DND-41 (cell line): ENCODE results near the gene SYNGR3.

Experiments
- CTCF ChIP-seq: IDR thresholded peaks from 2 replicates; pipeline ENCODE4 v1.5.1; 2012; ENCODE audit warnings: borderline replicate concordance, low read length, moderate library complexity, mild to moderate bottlenecking; ENCODE audit not compliant: poor library complexity, severe bottlenecking; ENCODE audit errors: extremely low read depth
- EZH2 ChIP-seq: IDR thresholded peaks from 3 replicates; pipeline ENCODE4 v1.6.1; 2012; ENCODE audit warnings: borderline replicate concordance, low read depth, mild to moderate bottlenecking, moderate library complexity, low read length, inconsistent platforms; ENCODE audit not compliant: severe bottlenecking

DNA sequence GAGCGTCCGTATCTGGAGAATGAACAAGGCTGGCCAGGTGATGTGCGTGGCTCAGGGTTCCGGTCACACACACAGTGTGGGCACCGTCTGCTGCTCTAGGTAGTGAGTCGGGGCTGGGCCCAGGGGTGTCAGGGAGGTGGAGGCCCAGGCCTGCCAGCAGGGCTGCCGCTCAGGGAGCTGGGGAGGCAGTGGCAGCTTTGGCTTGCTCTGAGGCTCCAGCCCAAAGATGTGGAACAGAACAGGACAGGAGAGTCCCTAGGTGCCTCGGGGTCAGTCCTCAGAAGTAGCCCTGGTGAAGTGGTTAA is 13.6 kb upstream of the SYNGR3 start:
- TF ChIP-seq EZH2 (no peak), CTCF (no peak)
